Measurements from ENCODE around the gene CST1.

DNA sequence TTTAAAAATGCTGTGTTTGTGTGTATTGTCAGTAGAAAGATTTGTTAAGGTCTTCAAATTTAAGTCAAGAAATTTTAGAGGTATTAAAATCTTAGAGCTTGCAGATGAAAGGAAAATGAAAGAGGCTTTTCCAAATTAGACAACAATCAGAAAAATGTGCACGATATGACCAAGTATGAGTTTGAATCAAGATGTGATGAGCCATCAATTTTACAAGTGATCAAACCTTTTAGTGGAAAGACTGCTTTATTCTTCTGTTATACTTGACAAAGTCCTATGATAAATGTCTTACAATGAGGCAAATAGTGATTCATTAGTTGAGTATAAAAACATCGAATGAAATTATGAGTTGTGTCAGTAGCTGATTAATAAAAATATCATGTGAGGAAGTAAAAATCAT is 19.6 kb upstream of the CST1 start:
- TF ChIP-seq POLR2AphosphoS5 (IDR thresholded peaks at IDR 0.05; ENCODE audit: low read depth, low read length): no peak
- TF ChIP-seq FOXP2 (optimal IDR thresholded peaks at IDR 0.05; ENCODE audit: borderline replicate concordance, extremely low read depth, extremely low read length, insufficient read depth): no peak

All from PFSK-1 (cell line).